Chondrocyte (in vitro differentiated cells): ENCODE measurements around the gene PSMD2. TPM values are rescaled to one million over a fixed set of nuclear protein-coding genes. Genes with fewer than 3 reads are reported as not detected.

Experiments used
- DNase-seq: peaks from one replicate; pipeline ENCODE4 v3.0.0; 2021; ENCODE audit warnings: mixed read lengths, low spot score
- H3K27ac Mint-ChIP-seq: one replicate; pipeline ENCODE4 v1.8.0; 2021; ENCODE audit warnings: mild to moderate bottlenecking, moderate library complexity, mixed read lengths; ENCODE audit not compliant: unreplicated experiment
- H3K27me3 Mint-ChIP-seq: 2 replicates; pipeline ENCODE4 v1.8.0; 2021; ENCODE audit warnings: low read depth, mixed read lengths
- H3K36me3 Mint-ChIP-seq: 2 replicates; pipeline ENCODE4 v1.8.0; 2021; ENCODE audit warnings: low read depth, mixed read lengths
- H3K4me1 Mint-ChIP-seq: 2 replicates; pipeline ENCODE4 v1.8.0; 2021; ENCODE audit warnings: low read depth, mild to moderate bottlenecking, mixed read lengths
- H3K4me3 Mint-ChIP-seq: one replicate; pipeline ENCODE4 v1.8.0; 2021; ENCODE audit warnings: mild to moderate bottlenecking, moderate library complexity, mixed read lengths; ENCODE audit not compliant: unreplicated experiment
- H3K9me3 Mint-ChIP-seq: 2 replicates; pipeline ENCODE4 v1.8.0; 2021; ENCODE audit warnings: low read depth, mixed read lengths
- CTCF ChIP-seq: fragments of 200-600 bp; sonication (generic); IDR thresholded peaks from 2 replicates; pipeline ENCODE4 v1.5.0; 2021; ENCODE audit warnings: antibody characterized with exemption, mild to moderate bottlenecking, moderate library complexity
- total RNA-seq: library from RNA; stranded (reverse); gene quantifications from 3 replicates; pipeline ENCODE4 v1.2.1, GENCODE V29; 2021

Gene PSMD2
- total RNA-seq, 1 donor from 2014 or later: 237 TPM

DNA sequence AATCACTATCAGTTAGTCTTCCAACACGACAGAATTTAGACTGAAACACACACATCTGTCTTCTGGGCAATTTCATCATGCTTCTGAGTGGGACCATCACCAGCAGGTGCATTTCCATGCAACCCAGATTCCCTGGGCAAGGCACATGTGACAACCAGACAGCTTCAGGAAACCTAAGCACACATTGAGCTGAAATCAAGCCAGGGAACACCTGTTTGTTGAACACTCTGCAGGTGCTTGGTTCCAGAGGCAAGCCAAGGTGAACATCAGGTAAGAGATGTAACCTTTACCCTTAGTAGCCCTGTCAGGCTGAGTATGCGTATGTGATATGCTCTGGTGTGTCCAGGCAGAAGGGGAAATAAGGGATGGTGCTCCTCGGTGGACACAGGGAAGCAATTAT is 3.3 kb upstream of the PSMD2 start:
- H3K4me3 Mint-ChIP-seq: no peak overlapping the region
- no peaks in the 10 kb centered on the region for H3K9me3 Mint-ChIP-seq
- peaks cover 20% of the 10 kb centered on the region for H3K4me1 Mint-ChIP-seq
- peaks cover 2% of the 10 kb centered on the region for H3K36me3 Mint-ChIP-seq
- no peaks in the 10 kb centered on the region for H3K27me3 Mint-ChIP-seq
- DNase-seq: peak; percentile 5
- TF ChIP-seq CTCF: no peak
- H3K27ac Mint-ChIP-seq: no peak overlapping the region

DNA sequence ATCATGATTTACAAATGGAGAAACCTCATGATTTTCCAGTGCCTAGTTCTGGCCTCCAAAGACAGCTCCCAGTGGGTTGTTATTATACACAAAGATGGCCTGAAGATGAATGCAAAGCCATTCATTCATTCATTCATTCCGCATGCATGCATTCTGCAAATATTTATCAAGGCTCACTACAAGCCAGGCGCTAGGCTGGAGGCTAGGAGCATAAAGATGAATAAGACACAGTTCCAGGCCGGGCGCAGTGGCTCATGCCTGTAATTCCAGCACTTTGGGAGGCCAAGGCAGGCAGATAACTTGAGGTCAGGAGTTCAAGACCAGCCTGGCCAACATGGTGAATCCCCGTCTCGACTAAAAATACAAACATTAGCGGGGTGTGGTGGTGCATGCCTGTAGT is 2.4 kb upstream of the PSMD2 start:
- DNase-seq: no peak
- H3K4me1 Mint-ChIP-seq: peaks cover 24% of the 10 kb centered on the region
- no peak overlapping the region for H3K4me3 Mint-ChIP-seq
- H3K9me3 Mint-ChIP-seq: no peaks in the 10 kb centered on the region
- no peak for TF ChIP-seq CTCF
- peaks cover 5% of the 10 kb centered on the region for H3K36me3 Mint-ChIP-seq
- no peak overlapping the region for H3K27ac Mint-ChIP-seq
- H3K27me3 Mint-ChIP-seq: no peaks in the 10 kb centered on the region

- Mint-ChIP-seq H3K9me3 (no peaks in the 10 kb centered on the region), H3K27me3 (no peaks in the 10 kb centered on the region), H3K36me3 (peaks cover 23% of the 10 kb centered on the region), H3K4me3 (peak overlapping the region; percentile 89), H3K4me1 (peaks cover 25% of the 10 kb centered on the region), H3K27ac (peak overlapping the region; percentile 94)
- TF ChIP-seq CTCF: no peak
- DNase-seq: no peak
These were observed 692 bp downstream of the PSMD2 start for GRCh38 chr3:184299488-184300377.

DNA sequence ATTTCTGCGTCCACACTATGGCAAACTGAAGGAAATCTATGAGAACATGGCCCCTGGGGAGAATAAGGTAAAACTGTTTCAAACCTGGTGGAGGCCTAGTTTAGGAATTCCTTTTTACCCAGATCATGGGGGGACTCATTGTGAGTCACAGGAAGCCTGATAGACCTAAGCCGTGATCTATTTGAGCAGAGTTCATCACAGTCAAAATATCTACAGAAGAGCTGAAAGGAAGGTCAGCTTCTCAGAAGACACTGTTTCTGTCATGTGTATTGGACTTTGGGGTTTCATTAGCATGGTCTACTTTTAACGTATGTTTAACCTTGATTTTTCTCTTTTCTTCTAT is 1.3 kb downstream of the PSMD2 start:
- H3K4me1 Mint-ChIP-seq: peaks cover 25% of the 10 kb centered on the region
- DNase-seq: no peak
- peak overlapping the region; percentile 94 for H3K27ac Mint-ChIP-seq
- peaks cover 25% of the 10 kb centered on the region for H3K36me3 Mint-ChIP-seq
- TF ChIP-seq CTCF: no peak
- no peaks in the 10 kb centered on the region for H3K27me3 Mint-ChIP-seq
- no peaks in the 10 kb centered on the region for H3K9me3 Mint-ChIP-seq
- peak overlapping the region; percentile 89 for H3K4me3 Mint-ChIP-seq

GRCh38 chr3:184305577-184305976 is 6.5 kb downstream of the PSMD2 start:
- H3K36me3 Mint-ChIP-seq: peaks cover 63% of the 10 kb centered on the region
- peak; percentile 74 for TF ChIP-seq CTCF
- no peak for DNase-seq
- H3K9me3 Mint-ChIP-seq: no peaks in the 10 kb centered on the region
- H3K4me1 Mint-ChIP-seq: peaks cover 7% of the 10 kb centered on the region
- H3K4me3 Mint-ChIP-seq: no peak overlapping the region
- no peaks in the 10 kb centered on the region for H3K27me3 Mint-ChIP-seq
- no peak overlapping the region for H3K27ac Mint-ChIP-seq
